ENCODE data around the gene SEC14L1.
"Not testable (repeated sequence)": the region's sequence is repeated elsewhere in the genome, so short reads cannot be mapped to it uniquely, and the experiment has no call there.

Gene SEC14L1

GRCh38 chr17:77246110-77247047, 105.6 kb downstream of the SEC14L1 start:
- no peak for DNase-seq

- DNase-seq = no peak
These were observed 106.3 kb downstream of the SEC14L1 start for GRCh38 chr17:77247048-77247541.

- DNase-seq = no peak
These were observed 106.8 kb downstream of the SEC14L1 start for GRCh38 chr17:77247609-77248008.

- DNase-seq = no peak
These were observed 107.7 kb downstream of the SEC14L1 start for GRCh38 chr17:77248216-77249114.

- no peak for DNase-seq
These were observed 110.9 kb downstream of the SEC14L1 start for GRCh38 chr17:77251622-77252183.

- DNase-seq = not testable (repeated sequence)
These were observed 111.5 kb downstream of the SEC14L1 start for GRCh38 chr17:77252306-77252705.

GRCh38 chr17:77253611-77254051, 112.9 kb downstream of the SEC14L1 start:
- DNase-seq = no peak

- peak; percentile 86 for DNase-seq
These were observed 114.4 kb downstream of the SEC14L1 start for GRCh38 chr17:77254951-77255825.

- DNase-seq = not testable (repeated sequence)
These were observed 115.2 kb downstream of the SEC14L1 start for GRCh38 chr17:77255970-77256369.

GRCh38 chr17:77256710-77257109, 115.9 kb downstream of the SEC14L1 start:
- no peak for DNase-seq

- DNase-seq = no peak
These were observed 116.4 kb downstream of the SEC14L1 start for GRCh38 chr17:77257169-77257568.

GRCh38 chr17:77257596-77258458, 117.1 kb downstream of the SEC14L1 start:
- DNase-seq = no peak

GRCh38 chr17:77258638-77259037, 117.9 kb downstream of the SEC14L1 start:
- no peak for DNase-seq

- no peak for DNase-seq
These were observed 124.0 kb downstream of the SEC14L1 start for GRCh38 chr17:77264617-77265230.

GRCh38 chr17:77266213-77266612, 125.4 kb downstream of the SEC14L1 start:
- no peak for DNase-seq

All from amniotic stem cell (primary cell).